H9 (cell line): ENCODE measurements around the gene ANKRD22. TPM values are rescaled to one million over a fixed set of nuclear protein-coding genes. Genes with fewer than 3 reads are reported as not detected.

ENCODE experiments used
- DNase-seq: peaks from one replicate; pipeline ENCODE4 v3.0.0-alpha.2; 2017
- H2AFZ ChIP-seq: one replicate; pipeline ENCODE4 v1.6.1; 2013; ENCODE audit warnings: mild to moderate bottlenecking, low read length, control low read depth, moderate library complexity
- H2AK5ac ChIP-seq: 2 replicates; pipeline ENCODE4 v1.6.1; 2013; ENCODE audit warnings: low read length, control low read depth, mixed read lengths; ENCODE audit not compliant: insufficient read length
- H2BK120ac ChIP-seq: one replicate; pipeline ENCODE4 v1.6.1; 2013; ENCODE audit warnings: low read depth, mild to moderate bottlenecking, low read length, control low read depth, inconsistent platforms; ENCODE audit not compliant: poor library complexity, severe bottlenecking
- H2BK12ac ChIP-seq: 2 replicates; pipeline ENCODE4 v1.6.1; 2013; ENCODE audit warnings: low read length, control low read depth, mixed read lengths, low read depth; ENCODE audit not compliant: insufficient read length
- H2BK15ac ChIP-seq: 2 replicates; pipeline ENCODE4 v1.6.1; 2013; ENCODE audit warnings: low read depth, low read length, control low read depth
- H2BK20ac ChIP-seq: one replicate; pipeline ENCODE4 v1.6.1; 2013; ENCODE audit warnings: low read depth, mild to moderate bottlenecking, low read length, control low read depth, inconsistent platforms; ENCODE audit not compliant: poor library complexity, severe bottlenecking
- H2BK5ac ChIP-seq: 2 replicates; pipeline ENCODE4 v1.6.1; 2013; ENCODE audit warnings: low read length, control low read depth, mixed read lengths; ENCODE audit not compliant: insufficient read length
- H3K14ac ChIP-seq: 2 replicates; pipeline ENCODE4 v1.6.1; 2013; ENCODE audit warnings: low read length, control low read depth; ENCODE audit not compliant: insufficient read depth
- H3K18ac ChIP-seq: 2 replicates; pipeline ENCODE4 v1.6.1; 2013; ENCODE audit warnings: low read depth, mild to moderate bottlenecking, mixed read lengths, low read length, control low read depth; ENCODE audit not compliant: insufficient read length
- H3K23ac ChIP-seq: 2 replicates; pipeline ENCODE4 v1.6.1; 2013; ENCODE audit warnings: low read length, control low read depth, mixed read lengths, low read depth; ENCODE audit not compliant: insufficient read length
- H3K23me2 ChIP-seq: 2 replicates; pipeline ENCODE4 v1.6.1; 2013; ENCODE audit warnings: low read depth, mild to moderate bottlenecking, mixed read lengths, low read length, control low read depth; ENCODE audit not compliant: insufficient read length, poor library complexity, severe bottlenecking
- H3K27ac ChIP-seq: 2 replicates; pipeline ENCODE4 v1.5.1; 2013; ENCODE audit warnings: low read length, control low read depth, mixed read lengths, low read depth; ENCODE audit not compliant: insufficient read length
- H3K27me3 ChIP-seq: 2 replicates; pipeline ENCODE4 v1.6.1; 2013; ENCODE audit warnings: low read length, control low read depth, inconsistent platforms; ENCODE audit not compliant: insufficient read depth
- H3K4ac ChIP-seq: 2 replicates; pipeline ENCODE4 v1.6.1; 2013; ENCODE audit warnings: low read depth, mild to moderate bottlenecking, control low read depth, inconsistent platforms, low read length, moderate library complexity
- H3K4me1 ChIP-seq: 2 replicates; pipeline ENCODE4 v1.6.1; 2013; ENCODE audit warnings: low read length, control low read depth, inconsistent platforms; ENCODE audit not compliant: insufficient read depth
- H3K4me2 ChIP-seq: 2 replicates; pipeline ENCODE4 v1.6.1; 2013; ENCODE audit warnings: low read length, control low read depth, mixed read lengths; ENCODE audit not compliant: insufficient read length, insufficient read depth
- H3K56ac ChIP-seq: 2 replicates; pipeline ENCODE4 v1.6.1; 2013; ENCODE audit warnings: low read depth, mild to moderate bottlenecking, mixed read lengths, low read length, control low read depth; ENCODE audit not compliant: insufficient read length
- H3K79me1 ChIP-seq: 2 replicates; pipeline ENCODE4 v1.6.1; 2013; ENCODE audit warnings: low read depth, mild to moderate bottlenecking, moderate library complexity, low read length, control low read depth, inconsistent platforms; ENCODE audit not compliant: insufficient read depth, poor library complexity, severe bottlenecking
- H3K79me2 ChIP-seq: 2 replicates; pipeline ENCODE4 v1.6.1; 2013; ENCODE audit warnings: low read length, control low read depth, inconsistent platforms; ENCODE audit not compliant: insufficient read depth
- H3K9ac ChIP-seq: 2 replicates; pipeline ENCODE4 v1.6.1; 2013; ENCODE audit warnings: low read length, control low read depth, mixed read lengths; ENCODE audit not compliant: insufficient read length; ENCODE audit errors: extremely low read depth
- H3K9me3 ChIP-seq: one replicate; pipeline ENCODE4 v1.6.1; 2013; ENCODE audit warnings: low read depth, low read length, inconsistent platforms; ENCODE audit not compliant: control insufficient read depth
- H3T11ph ChIP-seq: one replicate; pipeline ENCODE4 v1.6.1; 2013; ENCODE audit warnings: mild to moderate bottlenecking, low read length, control low read depth, inconsistent platforms
- H4K20me1 ChIP-seq: one replicate; pipeline ENCODE4 v1.6.1; 2013; ENCODE audit not compliant: control insufficient read depth, insufficient read length, insufficient read depth
- H4K5ac ChIP-seq: 2 replicates; pipeline ENCODE4 v1.6.1; 2013; ENCODE audit warnings: low read depth, mild to moderate bottlenecking, mixed read lengths, low read length, control low read depth; ENCODE audit not compliant: insufficient read length
- H4K8ac ChIP-seq: replicated peaks from 2 replicates; pipeline ENCODE4 v1.6.1; 2013; ENCODE audit warnings: low read length, control low read depth, mixed read lengths, low read depth; ENCODE audit not compliant: insufficient read length
- H4K91ac ChIP-seq: 2 replicates; pipeline ENCODE4 v1.6.1; 2013; ENCODE audit warnings: low read depth, mild to moderate bottlenecking, moderate library complexity, mixed read lengths, low read length, control low read depth; ENCODE audit not compliant: insufficient read length
- H3K27ac Mint-ChIP-seq, 3 experiments: 2 replicates in 2 of 3; 3 replicates in 1 of 3; pipeline ENCODE4 v1.8.0; 2020 to 2021; ENCODE audit warnings: mixed read lengths in 3 of 3, mild to moderate bottlenecking in 1 of 3, moderate library complexity in 1 of 3
- H3K27me3 Mint-ChIP-seq: 2 replicates; pipeline ENCODE4 v1.8.0; 2021; ENCODE audit warnings: low read depth, mild to moderate bottlenecking, moderate library complexity, mixed read lengths
- H3K36me3 Mint-ChIP-seq, 3 experiments: 2 replicates in 2 of 3; 3 replicates in 1 of 3; pipeline ENCODE4 v1.8.0; 2020 to 2021; ENCODE audit warnings: low read depth in 3 of 3, mixed read lengths in 3 of 3; ENCODE audit not compliant: insufficient read depth in 1 of 3
- H3K4me1 Mint-ChIP-seq, 2 experiments: 2 replicates each; pipeline ENCODE4 v1.8.0; 2020; ENCODE audit warnings: mixed read lengths in 2 of 2
- H3K4me3 Mint-ChIP-seq, 2 experiments: 2 replicates in 1 of 2; 3 replicates in 1 of 2; pipeline ENCODE4 v1.8.0; 2020 to 2021; ENCODE audit warnings: mild to moderate bottlenecking in 2 of 2, mixed read lengths in 2 of 2, moderate library complexity in 1 of 2
- H3K9me3 Mint-ChIP-seq, 2 experiments: 2 replicates in 1 of 2; 3 replicates in 1 of 2; pipeline ENCODE4 v1.8.0; 2020; ENCODE audit warnings: mild to moderate bottlenecking in 2 of 2, mixed read lengths in 2 of 2, moderate library complexity in 1 of 2
- WGBS: extraction: QIAGEN DNeasy Blood & Tissue Kit; methylation state at CpG from one replicate; pipeline ENCODE4 v1.1.7; 2013; ENCODE audit warnings: missing lambda C conversion rate, low lambda C conversion rate, mixed read lengths; ENCODE audit not compliant: insufficient read length; ENCODE audit errors: extremely low coverage; 5-methylcytosine and 5-hydroxymethylcytosine counted together
- total RNA-seq: library from RNA; stranded (reverse); gene quantifications from 2 replicates; pipeline ENCODE4 v1.2.1, GENCODE V29; 2021
- TF ChIP-seq, protein P1 (sequence below): fragments of 200-600 bp; sonication (generic); conservative IDR thresholded peaks from 3 replicates; pipeline ENCODE4 v1.8.0; 2021; ENCODE audit warnings: antibody characterized with exemption, mild to moderate bottlenecking

Gene ANKRD22
- total RNA-seq, 1 experiment from 2014 or later, result not detected

DNA sequence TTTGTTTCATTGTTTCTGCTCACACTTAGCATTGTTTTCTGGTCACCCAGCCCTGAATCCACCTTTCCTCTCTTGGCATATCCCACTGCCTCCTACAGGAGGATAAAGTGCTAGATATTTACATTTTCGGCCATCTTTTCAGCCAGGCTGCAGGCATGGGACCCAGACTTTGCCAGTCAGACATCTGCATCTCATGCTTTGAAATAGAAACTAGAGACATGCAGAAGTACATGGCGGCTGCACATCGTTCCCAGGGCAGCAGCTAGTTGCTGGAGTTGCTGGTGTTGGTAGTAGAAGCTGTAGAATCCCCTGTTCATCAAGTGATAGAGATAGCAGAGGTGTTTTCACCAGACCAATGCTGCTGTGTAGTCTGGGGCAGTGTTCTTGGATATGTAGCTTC is 47.1 kb upstream of the ANKRD22 start:
- Histone ChIP-seq H2BK5ac (no peak overlapping the region), H3T11ph (no peak overlapping the region), H2BK12ac (no peak overlapping the region), H2BK20ac (no peak overlapping the region), H2AK5ac (no peak overlapping the region), H3K27ac (no peak overlapping the region), H2BK120ac (no peak overlapping the region), H3K9me3 (no peaks in the 10 kb centered on the region), H3K4me1 (peaks cover 3% of the 10 kb centered on the region; the same call in 1 of the 2 replicates), H2BK15ac (no peak overlapping the region), H3K79me2 (no peaks in the 10 kb centered on the region), H2AFZ (no peak overlapping the region), H3K4ac (no peak overlapping the region), H3K14ac (no peak overlapping the region), H4K5ac (peak overlapping the region; percentile 33), H3K56ac (no peak overlapping the region), H3K9ac (no peak overlapping the region), H3K4me2 (no peak overlapping the region), H4K20me1 (no peaks in the 10 kb centered on the region), H3K79me1 (no peaks in the 10 kb centered on the region), H3K23ac (no peak overlapping the region), H4K91ac (no peak overlapping the region), H3K23me2 (no peaks in the 10 kb centered on the region), H4K8ac (no peak overlapping the region), H3K18ac (no peak overlapping the region), H3K27me3 (no peaks in the 10 kb centered on the region)
- no peaks in the 10 kb centered on the region for H3K9me3 Mint-ChIP-seq
- no peak overlapping the region for H3K4me3 Mint-ChIP-seq
- TF ChIP-seq, protein P1, sequence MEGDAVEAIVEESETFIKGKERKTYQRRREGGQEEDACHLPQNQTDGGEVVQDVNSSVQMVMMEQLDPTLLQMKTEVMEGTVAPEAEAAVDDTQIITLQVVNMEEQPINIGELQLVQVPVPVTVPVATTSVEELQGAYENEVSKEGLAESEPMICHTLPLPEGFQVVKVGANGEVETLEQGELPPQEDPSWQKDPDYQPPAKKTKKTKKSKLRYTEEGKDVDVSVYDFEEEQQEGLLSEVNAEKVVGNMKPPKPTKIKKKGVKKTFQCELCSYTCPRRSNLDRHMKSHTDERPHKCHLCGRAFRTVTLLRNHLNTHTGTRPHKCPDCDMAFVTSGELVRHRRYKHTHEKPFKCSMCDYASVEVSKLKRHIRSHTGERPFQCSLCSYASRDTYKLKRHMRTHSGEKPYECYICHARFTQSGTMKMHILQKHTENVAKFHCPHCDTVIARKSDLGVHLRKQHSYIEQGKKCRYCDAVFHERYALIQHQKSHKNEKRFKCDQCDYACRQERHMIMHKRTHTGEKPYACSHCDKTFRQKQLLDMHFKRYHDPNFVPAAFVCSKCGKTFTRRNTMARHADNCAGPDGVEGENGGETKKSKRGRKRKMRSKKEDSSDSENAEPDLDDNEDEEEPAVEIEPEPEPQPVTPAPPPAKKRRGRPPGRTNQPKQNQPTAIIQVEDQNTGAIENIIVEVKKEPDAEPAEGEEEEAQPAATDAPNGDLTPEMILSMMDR, result no peak
- no peak for DNase-seq
- H3K36me3 Mint-ChIP-seq, result peaks cover 0 to 6% (median 3%) of the 10 kb centered on the region in 3 experiments; a peak in 3 of 7 replicates
- H3K27me3 Mint-ChIP-seq, result no peaks in the 10 kb centered on the region
- H3K27ac Mint-ChIP-seq, result no peak overlapping the region
- peaks cover 10 to 13% of the 10 kb centered on the region in 2 experiments for H3K4me1 Mint-ChIP-seq
- no CpG with 5 or more reads among the region's 3 CpGs for WGBS
